ENCODE measurements around the gene L3MBTL4.

- TF ChIP-seq NR1H2 (CRISPR knock-in tag; IDR thresholded peaks at IDR 0.05), result no peak
- TF ChIP-seq IRF2 (CRISPR knock-in tag; IDR thresholded peaks at IDR 0.05; ENCODE audit: borderline replicate concordance, low read depth), result no peak
- no peak for TF ChIP-seq ZBTB43 (CRISPR knock-in tag; IDR thresholded peaks at IDR 0.05)
These were observed 281.9 kb downstream of the L3MBTL4 start for GRCh38 chr18:6132751-6133368.

Data from WTC11 (cell line).